SH-SY5Y (cell line): ENCODE measurements around the gene GSK3B.

Experiments
- GATA2 ChIP-seq: IDR thresholded peaks from 2 replicates; pipeline ENCODE4 v1.6.1; 2011; ENCODE audit warnings: mild to moderate bottlenecking, low read depth, low read length
- GATA3 ChIP-seq: IDR thresholded peaks from 2 replicates; pipeline ENCODE4 v1.6.1; 2011; ENCODE audit warnings: low read depth, mild to moderate bottlenecking, low read length, moderate library complexity

- TF ChIP-seq GATA3 (no peak), GATA2 (no peak)
Measured at GRCh38 chr3:119856695-119857094, 237.6 kb downstream of the GSK3B start.
